ENCODE data around the gene TTYH3.

Gene TTYH3

DNA sequence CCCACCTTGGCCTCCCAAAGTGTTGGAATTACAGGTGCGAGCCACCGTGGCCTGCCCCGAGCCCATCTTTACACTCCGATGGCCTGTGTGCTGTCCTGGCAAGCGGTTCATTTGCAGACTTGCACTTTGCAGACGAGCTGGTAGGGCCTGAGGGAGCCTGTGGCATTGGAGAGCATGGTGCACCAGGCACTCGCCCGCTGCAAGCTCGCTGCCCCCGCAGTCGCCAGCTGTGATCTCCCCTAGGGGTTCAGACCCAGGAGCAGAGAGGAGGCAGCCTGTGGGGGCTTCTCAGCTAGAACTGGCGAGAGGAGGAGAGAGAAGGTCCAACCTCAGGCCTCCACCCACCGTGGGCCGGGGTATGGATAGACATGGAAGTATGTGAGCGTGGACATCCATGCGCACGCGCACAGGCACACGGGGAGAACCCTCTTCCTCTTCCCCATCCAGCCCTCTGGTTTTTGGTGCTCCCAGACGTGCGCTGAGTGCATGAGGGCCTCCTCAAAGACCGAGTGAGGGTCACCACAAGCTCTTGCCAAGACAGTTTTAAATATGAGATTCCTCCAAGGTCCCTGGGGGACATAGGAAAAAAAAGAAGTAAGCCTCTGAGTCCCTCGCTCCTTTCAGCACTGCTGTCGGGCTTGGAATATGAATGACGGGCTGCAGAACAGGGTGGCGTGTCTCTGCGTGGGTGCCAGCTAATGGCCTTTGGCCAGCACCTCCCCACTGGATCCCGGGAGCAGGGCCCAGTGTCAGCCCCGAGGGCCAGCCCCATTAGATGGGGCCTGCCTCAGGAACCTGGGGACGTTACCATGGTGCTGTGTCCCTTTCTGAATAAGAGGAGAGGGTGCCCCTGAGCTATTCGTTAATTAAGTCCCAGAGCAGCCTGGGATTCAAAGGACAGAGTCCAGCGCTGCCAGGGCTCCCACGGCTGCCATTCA is 15.1 kb upstream of the TTYH3 start:
- Histone ChIP-seq H3K4me1 (ENCODE audit: control insufficient read depth in 1 of 2, insufficient read depth in 2 of 2, low read length in 2 of 2) (peaks cover 33 to 34% of the 10 kb centered on the region in 2 donors), H3K27ac (ENCODE audit: low read depth, low read length) (no peak overlapping the region), H3K9ac (ENCODE audit: low read depth in 1 of 2, low read length in 2 of 2) (no peak overlapping the region), H3K27me3 (ENCODE audit: control insufficient read depth in 1 of 2, insufficient read depth in 2 of 2, low read length in 2 of 2) (no peaks in the 10 kb centered on the region), H3K36me3 (ENCODE audit: control insufficient read depth in 1 of 2, insufficient read depth in 2 of 2, low read length in 2 of 2) (no peaks in the 10 kb centered on the region), H3K9me3 (ENCODE audit: control insufficient read depth in 1 of 2, low read length in 2 of 2) (no peaks in the 10 kb centered on the region), H3K4me3 (ENCODE audit: low read depth in 1 of 2, low read length in 2 of 2) (peak overlapping the region in 1 of 2 donors; percentile 19)

DNA sequence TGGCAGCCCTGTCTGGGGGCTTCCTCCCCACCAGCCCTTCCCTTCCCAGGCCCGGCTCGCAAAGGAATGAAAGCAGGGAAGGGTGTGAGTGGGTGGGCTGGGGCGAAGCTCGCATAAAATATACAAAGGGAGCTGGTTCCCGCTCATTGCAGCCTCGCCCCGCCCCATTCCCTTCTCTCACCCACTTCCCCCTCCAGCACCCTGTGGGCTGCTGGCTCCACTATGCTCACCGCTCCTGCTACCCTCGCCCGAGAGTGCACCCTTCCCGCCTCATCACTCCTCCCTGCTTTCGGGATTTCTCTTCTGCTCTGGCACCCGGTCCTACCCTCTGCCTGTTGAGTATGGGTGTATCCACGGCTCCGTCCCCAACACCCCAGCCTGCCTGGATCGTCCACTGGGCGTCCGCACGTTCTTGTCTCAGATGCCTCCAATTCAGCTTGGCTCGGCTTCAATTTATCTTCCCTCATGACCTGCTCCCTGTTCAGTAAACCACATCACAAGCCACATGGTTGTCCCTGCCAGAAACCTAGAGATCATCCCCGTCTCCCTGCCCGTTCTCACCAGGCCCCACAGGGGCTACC is 14.4 kb upstream of the TTYH3 start:
- no peak overlapping the region for H3K9ac ChIP-seq (ENCODE audit: low read depth in 1 of 2, low read length in 2 of 2)
- H3K36me3 ChIP-seq (ENCODE audit: control insufficient read depth in 1 of 2, insufficient read depth in 2 of 2, low read length in 2 of 2) = no peaks in the 10 kb centered on the region
- no peak overlapping the region for H3K27ac ChIP-seq (ENCODE audit: low read depth, low read length)
- peaks cover 36 to 42% of the 10 kb centered on the region in 2 donors for H3K4me1 ChIP-seq (ENCODE audit: control insufficient read depth in 1 of 2, insufficient read depth in 2 of 2, low read length in 2 of 2)
- H3K27me3 ChIP-seq (ENCODE audit: control insufficient read depth in 1 of 2, insufficient read depth in 2 of 2, low read length in 2 of 2) = no peaks in the 10 kb centered on the region
- no peaks in the 10 kb centered on the region for H3K9me3 ChIP-seq (ENCODE audit: control insufficient read depth in 1 of 2, low read length in 2 of 2)
- peak overlapping the region; percentile 19 to 54 for H3K4me3 ChIP-seq (ENCODE audit: low read depth in 1 of 2, low read length in 2 of 2)

DNA sequence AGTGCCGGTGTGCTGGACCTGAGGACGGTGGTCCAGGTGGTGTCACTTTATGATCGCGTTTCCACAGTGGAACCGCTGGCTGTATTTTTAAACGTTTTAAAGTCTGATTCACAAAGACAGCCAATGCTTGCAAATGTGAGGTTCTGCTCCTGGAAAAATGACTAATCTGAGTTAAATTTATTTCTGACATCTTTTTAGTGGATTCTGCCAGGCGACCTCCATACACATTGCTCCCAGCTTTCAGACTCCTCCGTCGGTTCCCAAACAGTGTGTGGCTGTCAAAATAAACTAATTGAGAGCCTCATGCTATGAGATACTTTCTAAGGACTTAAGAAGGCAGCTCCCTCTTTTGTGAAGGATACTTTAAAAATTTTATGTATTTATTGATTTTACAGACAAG is 12.7 kb upstream of the TTYH3 start:
- Histone ChIP-seq H3K27me3 (ENCODE audit: control insufficient read depth in 1 of 2, insufficient read depth in 2 of 2, low read length in 2 of 2) (no peaks in the 10 kb centered on the region), H3K9ac (ENCODE audit: low read depth in 1 of 2, low read length in 2 of 2) (no peak overlapping the region), H3K4me1 (ENCODE audit: control insufficient read depth in 1 of 2, insufficient read depth in 2 of 2, low read length in 2 of 2) (peaks cover 37 to 48% of the 10 kb centered on the region in 2 donors), H3K36me3 (ENCODE audit: control insufficient read depth in 1 of 2, insufficient read depth in 2 of 2, low read length in 2 of 2) (no peaks in the 10 kb centered on the region), H3K9me3 (ENCODE audit: control insufficient read depth in 1 of 2, low read length in 2 of 2) (no peaks in the 10 kb centered on the region), H3K4me3 (ENCODE audit: low read depth in 1 of 2, low read length in 2 of 2) (no peak overlapping the region), H3K27ac (ENCODE audit: low read depth, low read length) (no peak overlapping the region)

DNA sequence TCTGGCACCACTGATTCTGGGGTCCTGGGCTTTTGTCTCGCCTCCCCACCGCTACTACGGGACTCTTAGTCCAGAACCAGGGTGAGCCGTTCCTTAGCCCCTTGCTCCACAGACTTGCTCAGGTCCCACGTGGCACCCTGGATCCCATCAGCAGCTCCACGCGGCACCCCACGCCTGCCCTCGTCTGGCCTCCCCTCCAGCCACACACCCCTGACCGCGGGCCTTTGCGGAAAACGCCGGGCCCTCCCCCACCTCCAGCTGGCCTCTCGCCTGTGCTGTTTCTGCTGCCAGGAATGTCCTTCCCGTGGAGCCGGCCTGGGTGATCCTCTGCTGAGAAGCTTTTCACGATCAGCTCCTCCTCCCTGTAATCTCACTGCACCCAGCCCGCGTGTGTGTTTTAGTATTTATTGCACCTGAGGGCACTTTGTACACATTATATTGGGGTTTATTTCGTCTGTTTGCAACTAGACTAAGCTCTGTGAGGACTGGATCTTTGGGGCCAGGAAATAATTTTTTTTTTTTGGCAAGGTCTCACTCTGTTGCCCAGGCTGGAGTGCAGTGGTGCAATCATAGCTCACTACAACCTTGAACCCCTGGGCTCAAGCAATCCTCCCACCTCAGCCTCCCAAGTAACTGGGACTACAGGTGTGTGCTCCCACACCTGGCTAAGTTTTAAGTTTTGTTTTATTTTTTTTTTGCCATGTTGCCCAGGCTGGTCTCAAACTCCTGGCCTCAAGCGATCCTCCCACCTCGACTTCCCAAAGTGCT is 10.5 kb upstream of the TTYH3 start:
- H3K9ac ChIP-seq (ENCODE audit: low read depth in 1 of 2, low read length in 2 of 2) = no peak overlapping the region
- H3K27ac ChIP-seq (ENCODE audit: low read depth, low read length) = no peak overlapping the region
- no peaks in the 10 kb centered on the region for H3K9me3 ChIP-seq (ENCODE audit: control insufficient read depth in 1 of 2, low read length in 2 of 2)
- H3K27me3 ChIP-seq (ENCODE audit: control insufficient read depth in 1 of 2, insufficient read depth in 2 of 2, low read length in 2 of 2) = no peaks in the 10 kb centered on the region
- H3K4me1 ChIP-seq (ENCODE audit: control insufficient read depth in 1 of 2, insufficient read depth in 2 of 2, low read length in 2 of 2) = peaks cover 42 to 56% of the 10 kb centered on the region in 2 donors
- no peak overlapping the region for H3K4me3 ChIP-seq (ENCODE audit: low read depth in 1 of 2, low read length in 2 of 2)
- no peaks in the 10 kb centered on the region for H3K36me3 ChIP-seq (ENCODE audit: control insufficient read depth in 1 of 2, insufficient read depth in 2 of 2, low read length in 2 of 2)

DNA sequence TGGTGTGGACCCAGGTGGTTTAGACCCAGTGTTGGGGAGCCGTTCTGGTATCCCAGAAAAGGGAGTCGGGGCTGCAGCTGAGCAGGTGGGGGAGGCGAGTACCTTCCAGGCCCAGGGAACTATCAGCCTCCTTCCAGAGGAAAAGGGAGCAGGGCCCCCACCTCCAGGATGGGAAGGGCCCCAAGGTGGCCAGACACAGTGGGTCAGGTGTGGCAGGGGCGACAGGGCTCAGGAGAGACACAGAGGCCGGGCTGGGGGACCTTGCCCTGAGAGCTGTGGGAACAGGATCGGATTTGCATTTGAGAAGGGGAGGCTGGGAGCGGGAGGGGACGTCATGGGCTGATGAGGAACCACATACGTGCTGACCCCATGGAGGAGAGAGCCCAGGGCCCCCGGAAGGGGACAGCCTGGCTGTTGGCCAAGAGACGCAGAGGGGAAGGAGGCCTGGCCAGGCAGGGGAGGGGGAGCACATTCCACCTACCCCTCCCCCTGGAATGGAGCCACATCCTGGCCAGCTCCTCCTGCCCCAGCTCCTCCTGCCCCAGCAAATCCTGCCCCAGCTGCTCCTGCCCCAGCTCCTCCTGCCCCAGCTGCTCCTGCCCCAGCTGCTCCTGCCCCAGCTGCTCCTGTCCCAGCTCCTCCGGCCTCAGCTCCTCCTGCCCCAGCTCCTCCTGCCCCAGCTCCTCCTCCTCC is 9.7 kb upstream of the TTYH3 start:
- peaks cover 35 to 51% of the 10 kb centered on the region in 2 donors for H3K4me1 ChIP-seq (ENCODE audit: control insufficient read depth in 1 of 2, insufficient read depth in 2 of 2, low read length in 2 of 2)
- peak overlapping the region; percentile 25 for H3K27ac ChIP-seq (ENCODE audit: low read depth, low read length)
- no peaks in the 10 kb centered on the region for H3K36me3 ChIP-seq (ENCODE audit: control insufficient read depth in 1 of 2, insufficient read depth in 2 of 2, low read length in 2 of 2)
- no peaks in the 10 kb centered on the region for H3K27me3 ChIP-seq (ENCODE audit: control insufficient read depth in 1 of 2, insufficient read depth in 2 of 2, low read length in 2 of 2)
- peak overlapping the region in 1 of 2 donors; percentile 12 for H3K9ac ChIP-seq (ENCODE audit: low read depth in 1 of 2, low read length in 2 of 2)
- H3K4me3 ChIP-seq (ENCODE audit: low read depth in 1 of 2, low read length in 2 of 2) = no peak overlapping the region
- H3K9me3 ChIP-seq (ENCODE audit: control insufficient read depth in 1 of 2, low read length in 2 of 2) = no peaks in the 10 kb centered on the region

DNA sequence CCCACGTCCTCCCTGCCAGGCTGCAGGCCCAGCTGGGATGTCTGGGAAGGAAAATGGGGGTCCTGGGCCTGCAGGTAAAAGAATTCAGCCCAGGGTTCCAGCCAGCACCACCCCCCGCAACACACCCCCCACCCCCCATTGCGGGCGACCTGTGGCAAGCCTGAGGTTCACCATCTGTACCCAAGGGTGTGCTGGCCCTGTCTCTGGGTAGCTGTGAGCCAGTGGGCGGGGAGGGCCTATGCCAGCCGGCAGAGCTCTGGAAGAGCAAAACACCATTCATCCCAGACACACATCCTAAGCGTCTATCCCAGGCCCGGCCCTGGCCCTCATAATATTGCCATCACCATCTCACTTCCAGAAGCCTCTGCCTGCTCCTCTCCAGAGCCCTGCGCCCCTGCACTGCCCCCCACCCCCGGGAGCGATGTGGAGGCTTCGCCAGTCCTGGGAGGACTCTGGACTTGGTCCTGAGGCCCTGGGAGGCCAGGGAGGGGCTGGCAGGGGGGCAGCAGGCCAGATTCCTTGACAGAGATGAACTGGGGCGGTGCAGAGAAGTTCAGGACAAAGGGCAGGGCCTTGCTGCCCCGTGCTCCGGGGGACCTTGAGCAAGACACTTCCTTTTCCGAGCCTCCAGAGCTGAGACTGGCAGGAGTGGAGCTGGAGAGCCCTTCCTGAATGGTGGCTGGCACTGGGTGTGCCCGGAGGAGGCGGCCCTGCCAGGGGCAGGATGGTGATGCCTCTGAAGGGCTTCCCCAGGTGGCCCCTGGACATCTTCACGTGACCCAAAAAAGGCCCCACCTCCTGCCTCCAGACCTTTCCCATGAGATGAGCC is 8.7 kb upstream of the TTYH3 start:
- no peaks in the 10 kb centered on the region for H3K9me3 ChIP-seq (ENCODE audit: control insufficient read depth in 1 of 2, low read length in 2 of 2)
- H3K4me1 ChIP-seq (ENCODE audit: control insufficient read depth in 1 of 2, insufficient read depth in 2 of 2, low read length in 2 of 2) = peaks cover 30 to 44% of the 10 kb centered on the region in 2 donors
- H3K27me3 ChIP-seq (ENCODE audit: control insufficient read depth in 1 of 2, insufficient read depth in 2 of 2, low read length in 2 of 2) = no peaks in the 10 kb centered on the region
- H3K9ac ChIP-seq (ENCODE audit: low read depth in 1 of 2, low read length in 2 of 2) = no peak overlapping the region
- no peak overlapping the region for H3K4me3 ChIP-seq (ENCODE audit: low read depth in 1 of 2, low read length in 2 of 2)
- no peaks in the 10 kb centered on the region for H3K36me3 ChIP-seq (ENCODE audit: control insufficient read depth in 1 of 2, insufficient read depth in 2 of 2, low read length in 2 of 2)
- H3K27ac ChIP-seq (ENCODE audit: low read depth, low read length) = peak overlapping the region; percentile 73

DNA sequence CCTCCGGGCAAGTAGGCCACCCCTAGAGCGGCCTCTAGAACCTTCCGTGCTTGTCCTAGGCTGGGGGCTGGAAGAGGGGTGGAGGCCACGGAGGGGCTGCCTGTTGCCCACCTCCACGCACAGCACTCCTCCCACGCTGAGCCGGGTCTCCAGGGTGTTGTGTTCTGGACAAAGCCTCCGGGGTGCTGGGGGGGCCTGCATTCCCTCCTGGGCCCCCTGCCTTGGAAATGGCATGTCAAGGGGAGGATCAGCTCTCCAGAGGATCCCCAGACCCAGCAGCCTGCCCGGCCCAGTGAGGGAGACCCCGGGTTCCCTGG is 8.1 kb upstream of the TTYH3 start:
- Histone ChIP-seq H3K4me3 (ENCODE audit: low read depth in 1 of 2, low read length in 2 of 2) (no peak overlapping the region), H3K4me1 (ENCODE audit: control insufficient read depth in 1 of 2, insufficient read depth in 2 of 2, low read length in 2 of 2) (peaks cover 35 to 42% of the 10 kb centered on the region in 2 donors), H3K27me3 (ENCODE audit: control insufficient read depth in 1 of 2, insufficient read depth in 2 of 2, low read length in 2 of 2) (no peaks in the 10 kb centered on the region), H3K36me3 (ENCODE audit: control insufficient read depth in 1 of 2, insufficient read depth in 2 of 2, low read length in 2 of 2) (no peaks in the 10 kb centered on the region), H3K27ac (ENCODE audit: low read depth, low read length) (peak overlapping the region; percentile 73), H3K9me3 (ENCODE audit: control insufficient read depth in 1 of 2, low read length in 2 of 2) (no peaks in the 10 kb centered on the region), H3K9ac (ENCODE audit: low read depth in 1 of 2, low read length in 2 of 2) (peak overlapping the region in 1 of 2 donors; percentile 12)

DNA sequence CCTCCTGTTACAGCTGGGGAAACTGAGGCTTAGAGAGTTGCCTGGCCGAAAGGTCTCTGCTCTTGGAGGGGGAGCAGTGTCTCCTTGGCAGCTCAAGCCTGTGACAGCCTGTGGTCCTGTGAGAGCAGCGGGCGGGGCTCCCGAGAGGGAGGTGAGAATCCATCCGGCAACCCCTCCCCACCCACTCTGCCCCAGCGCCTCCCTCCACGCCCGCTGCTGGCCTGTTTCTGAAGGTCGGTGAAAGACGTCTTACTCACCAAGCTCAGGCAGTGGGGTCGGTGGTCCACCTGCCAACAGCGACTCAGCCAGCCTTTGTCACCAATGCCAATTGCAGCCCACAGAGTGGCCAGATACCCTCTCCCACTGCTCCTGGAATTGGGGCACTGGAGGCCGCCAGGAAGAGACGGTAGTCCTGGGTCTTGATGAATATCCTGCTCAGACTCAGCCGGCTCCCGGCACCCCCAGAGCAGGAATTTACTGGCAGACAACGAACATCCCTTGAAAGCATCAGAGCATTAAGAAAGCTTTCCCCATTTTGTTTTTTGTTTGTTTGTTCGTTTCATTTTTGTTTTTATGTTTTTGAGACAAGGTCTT is 7.4 kb upstream of the TTYH3 start:
- no peaks in the 10 kb centered on the region for H3K27me3 ChIP-seq (ENCODE audit: control insufficient read depth in 1 of 2, insufficient read depth in 2 of 2, low read length in 2 of 2)
- H3K9me3 ChIP-seq (ENCODE audit: control insufficient read depth in 1 of 2, low read length in 2 of 2) = no peaks in the 10 kb centered on the region
- H3K9ac ChIP-seq (ENCODE audit: low read depth in 1 of 2, low read length in 2 of 2) = peak overlapping the region; percentile 12 to 32
- no peak overlapping the region for H3K4me3 ChIP-seq (ENCODE audit: low read depth in 1 of 2, low read length in 2 of 2)
- H3K27ac ChIP-seq (ENCODE audit: low read depth, low read length) = peak overlapping the region; percentile 73
- H3K36me3 ChIP-seq (ENCODE audit: control insufficient read depth in 1 of 2, insufficient read depth in 2 of 2, low read length in 2 of 2) = no peaks in the 10 kb centered on the region
- peaks cover 37 to 39% of the 10 kb centered on the region in 2 donors for H3K4me1 ChIP-seq (ENCODE audit: control insufficient read depth in 1 of 2, insufficient read depth in 2 of 2, low read length in 2 of 2)

DNA sequence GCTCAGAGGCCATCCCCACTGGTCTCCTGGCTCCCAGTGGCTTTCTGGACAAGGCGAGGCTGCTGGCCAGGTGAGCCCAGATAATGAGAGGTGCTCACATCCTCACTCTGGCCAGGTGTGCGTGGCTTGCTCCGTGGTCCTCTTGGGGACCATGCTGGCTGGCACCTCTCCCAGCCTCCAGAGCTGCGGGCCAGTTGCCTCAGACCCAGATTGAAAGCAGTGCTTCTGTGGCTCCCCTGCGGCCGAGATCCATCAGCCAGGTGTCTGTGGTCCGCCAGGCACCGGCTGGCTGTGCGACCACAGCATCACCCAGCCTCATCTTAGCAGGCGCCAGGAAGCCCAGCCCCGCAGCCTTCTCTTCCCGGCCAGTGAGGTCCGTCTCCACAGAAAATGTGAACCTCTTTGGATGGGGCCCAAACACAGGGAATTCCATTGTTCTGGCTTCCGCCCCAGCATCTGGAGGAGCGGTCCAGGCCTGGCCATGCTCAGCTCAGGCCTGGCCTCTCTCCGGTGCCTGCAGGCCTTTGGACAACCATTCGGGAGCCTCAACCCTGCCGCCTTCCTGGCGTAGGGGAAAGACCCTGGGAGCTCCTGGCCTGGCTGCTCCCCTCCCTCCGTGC is 5.2 kb upstream of the TTYH3 start:
- Histone ChIP-seq H3K4me1 (ENCODE audit: control insufficient read depth in 1 of 2, insufficient read depth in 2 of 2, low read length in 2 of 2) (peaks cover 42 to 52% of the 10 kb centered on the region in 2 donors), H3K4me3 (ENCODE audit: low read depth in 1 of 2, low read length in 2 of 2) (no peak overlapping the region), H3K27me3 (ENCODE audit: control insufficient read depth in 1 of 2, insufficient read depth in 2 of 2, low read length in 2 of 2) (no peaks in the 10 kb centered on the region), H3K9me3 (ENCODE audit: control insufficient read depth in 1 of 2, low read length in 2 of 2) (no peaks in the 10 kb centered on the region), H3K27ac (ENCODE audit: low read depth, low read length) (no peak overlapping the region), H3K9ac (ENCODE audit: low read depth in 1 of 2, low read length in 2 of 2) (no peak overlapping the region), H3K36me3 (ENCODE audit: control insufficient read depth in 1 of 2, insufficient read depth in 2 of 2, low read length in 2 of 2) (no peaks in the 10 kb centered on the region)

Data from duodenal mucosa (tissue), 2 donors.